Hepatocyte (in vitro differentiated cells): Measurements from ENCODE around the gene ABR. TPM values are rescaled to one million over a fixed set of nuclear protein-coding genes. Genes with fewer than 3 reads are reported as not detected.
A peak's percentile ranks its signal among the peaks of the same experiment; 100 is the strongest.

Experiments
- DNase-seq: peaks from one replicate; pipeline ENCODE4 v3.0.0-alpha.2; 2016; ENCODE audit warnings: low spot score
- H2AFZ ChIP-seq: fragments of 200-600 bp; sonication (generic); 2 replicates; pipeline ENCODE4 v1.6.0; 2016; ENCODE audit warnings: antibody characterized with exemption, mild to moderate bottlenecking
- H3K27ac ChIP-seq: fragments of 200-600 bp; sonication (generic); 2 replicates; pipeline ENCODE4 v1.5.1; 2016; ENCODE audit warnings: mild to moderate bottlenecking
- H3K27me3 ChIP-seq: fragments of 200-600 bp; sonication (generic); 2 replicates; pipeline ENCODE4 v1.6.1; 2016
- H3K36me3 ChIP-seq: fragments of 200-600 bp; sonication (generic); replicated peaks from 2 replicates; pipeline ENCODE4 v1.5.1; 2016; ENCODE audit warnings: low read depth; ENCODE audit not compliant: insufficient read depth
- H3K4me1 ChIP-seq: fragments of 200-600 bp; sonication (generic); 2 replicates; pipeline ENCODE4 v1.5.1; 2016; ENCODE audit warnings: mild to moderate bottlenecking, moderate library complexity; ENCODE audit not compliant: insufficient read depth
- H3K4me2 ChIP-seq: fragments of 200-600 bp; sonication (generic); 2 replicates; pipeline ENCODE4 v1.6.0; 2016
- H3K4me3 ChIP-seq: fragments of 200-600 bp; sonication (generic); 2 replicates; pipeline ENCODE4 v1.5.1; 2016; ENCODE audit warnings: mild to moderate bottlenecking
- H3K79me2 ChIP-seq: fragments of 200-600 bp; sonication (generic); 2 replicates; pipeline ENCODE4 v1.6.0; 2017; ENCODE audit warnings: mild to moderate bottlenecking
- H3K9me2 ChIP-seq: fragments of 200-600 bp; sonication (generic); replicated peaks from 2 replicates; pipeline ENCODE4 v1.6.0; 2017; ENCODE audit warnings: mild to moderate bottlenecking; ENCODE audit not compliant: insufficient read depth
- H3K9me3 ChIP-seq: fragments of 200-600 bp; sonication (generic); 2 replicates; pipeline ENCODE4 v1.5.1; 2016; ENCODE audit warnings: low read depth, mild to moderate bottlenecking
- H4K20me1 ChIP-seq: fragments of 200-600 bp; sonication (generic); 2 replicates; pipeline ENCODE4 v1.6.0; 2016; ENCODE audit warnings: mild to moderate bottlenecking; ENCODE audit not compliant: insufficient read depth, poor library complexity, severe bottlenecking
- CTCF ChIP-seq: fragments of 200-600 bp; sonication (generic); IDR thresholded peaks from 2 replicates; pipeline ENCODE4 v1.5.1; 2016; ENCODE audit warnings: antibody characterized with exemption, mild to moderate bottlenecking; ENCODE audit not compliant: poor library complexity
- EZH2 ChIP-seq: fragments of 200-600 bp; sonication (generic); IDR thresholded peaks from 2 replicates; pipeline ENCODE4 v1.6.1; 2016; ENCODE audit warnings: antibody characterized with exemption, mild to moderate bottlenecking, borderline replicate concordance
- EZH2phosphoT487 ChIP-seq: fragments of 200-600 bp; sonication (generic); IDR thresholded peaks from one replicate; pipeline ENCODE4 v1.6.1; 2018; ENCODE audit warnings: antibody characterized with exemption, mild to moderate bottlenecking, low read depth, moderate library complexity; ENCODE audit not compliant: unreplicated experiment, severe bottlenecking
- WGBS: methylation state at CpG from one replicate; pipeline ENCODE4 v1.1.6; 2016; ENCODE audit warnings: low lambda C conversion rate; ENCODE audit errors: missing lambda C conversion rate; 5-methylcytosine and 5-hydroxymethylcytosine counted together
- polyA plus RNA-seq: library from polyadenylated mRNA; unstranded; fragments of >200 nt; fragmentation: Nextera tagmentation; extraction: Ambion mirVana; gene quantifications from 2 replicates; pipeline ENCODE4 v1.2.1, GENCODE V29; 2016
- total RNA-seq: library from RNA; depleted of rRNA; stranded (reverse); fragments of >200 nt; gene quantifications from 2 replicates; pipeline ENCODE4 v1.2.3, GENCODE V29; 2014

The ABR gene
- total and polyA plus RNA-seq, 2 experiments from 2014 or later: 26.8 to 51.5 TPM

- H2AFZ ChIP-seq: no peak overlapping the region
Observed at GRCh38 chr17:1001640-1002411, 178.0 kb downstream of the ABR start.

GRCh38 chr17:1000597-1001461 lies 179.0 kb downstream of the ABR start:
- WGBS: 46% methylated on average over 15 of the region's 15 CpGs
- DNase-seq: peak; percentile 42
- Histone ChIP-seq H3K9me3 (no peaks in the 10 kb centered on the region), H2AFZ (no peak overlapping the region), H3K27ac (peak overlapping the region; percentile 89), H3K9me2 (no peaks in the 10 kb centered on the region), H3K4me2 (peak overlapping the region; percentile 27), H4K20me1 (no peaks in the 10 kb centered on the region), H3K79me2 (peaks cover 28% of the 10 kb centered on the region), H3K36me3 (no peaks in the 10 kb centered on the region), H3K4me3 (no peak overlapping the region), H3K4me1 (peaks cover 58% of the 10 kb centered on the region), H3K27me3 (no peaks in the 10 kb centered on the region)
- TF ChIP-seq CTCF (no peak), EZH2 (no peak), EZH2phosphoT487 (no peak)

More at GRCh38 chr17:1001640-1002411, 178.0 kb downstream of the ABR start:
- Histone ChIP-seq H3K36me3 (no peaks in the 10 kb centered on the region), H3K79me2 (peaks cover 28% of the 10 kb centered on the region), H3K27me3 (no peaks in the 10 kb centered on the region), H3K4me1 (peaks cover 61% of the 10 kb centered on the region), H3K27ac (peak overlapping the region; percentile 89), H3K4me3 (no peak overlapping the region), H3K9me2 (no peaks in the 10 kb centered on the region), H3K4me2 (no peak overlapping the region), H4K20me1 (no peaks in the 10 kb centered on the region), H3K9me3 (no peaks in the 10 kb centered on the region)
- DNase-seq: no peak
- WGBS: 83% methylated on average over 18 of the region's 18 CpGs
- TF ChIP-seq EZH2phosphoT487 (no peak), CTCF (no peak), EZH2 (no peak)

- H3K9me3 ChIP-seq: no peaks in the 10 kb centered on the region
- H4K20me1 ChIP-seq: no peaks in the 10 kb centered on the region
- H3K4me3 ChIP-seq: no peak overlapping the region
- H3K27ac ChIP-seq: no peak overlapping the region
- no peaks in the 10 kb centered on the region for H3K36me3 ChIP-seq
- H3K4me1 ChIP-seq: peaks cover 33% of the 10 kb centered on the region
- no peaks in the 10 kb centered on the region for H3K9me2 ChIP-seq
- DNase-seq: no peak
- H3K4me2 ChIP-seq: peak overlapping the region; percentile 92
- H2AFZ ChIP-seq: no peak overlapping the region
- H3K27me3 ChIP-seq: no peaks in the 10 kb centered on the region
- H3K79me2 ChIP-seq: peaks cover 28% of the 10 kb centered on the region
- TF ChIP-seq CTCF (no peak), EZH2phosphoT487 (no peak), EZH2 (no peak)
- WGBS: 85% methylated on average over 2 of the region's 2 CpGs
Observed at GRCh38 chr17:998111-998510, 181.7 kb downstream of the ABR start.
